Liver (tissue), 9 donors: ENCODE data around the gene BACH2. TPM values are rescaled to one million over a fixed set of nuclear protein-coding genes. Genes with fewer than 3 reads are reported as not detected.

Source experiments
- DNase-seq: peaks from one replicate; pipeline ENCODE4 v3.0.0-alpha.2; 2017; ENCODE audit warnings: low spot score
- H3K27ac ChIP-seq, 2 donors: one replicate each; pipeline ENCODE4 v1.7.0; 2013; ENCODE audit warnings: inconsistent platforms in 2 of 2, low read length in 2 of 2, control low read depth in 1 of 2, low read depth in 1 of 2, mild to moderate bottlenecking in 1 of 2
- H3K27me3 ChIP-seq, 4 donors: one replicate each; pipeline versions ENCODE4 v1.6.1 to v1.7.0; 2013; ENCODE audit warnings: low read length in 3 of 4, inconsistent platforms in 1 of 4, mild to moderate bottlenecking in 1 of 4, moderate library complexity in 1 of 4; ENCODE audit not compliant: control insufficient read depth in 4 of 4, insufficient read depth in 4 of 4
- H3K36me3 ChIP-seq, 4 donors: one replicate each; pipeline versions ENCODE4 v1.6.1 to v1.7.0; 2013; ENCODE audit warnings: low read length in 3 of 4, mild to moderate bottlenecking in 3 of 4, low read depth in 1 of 4, moderate library complexity in 1 of 4; ENCODE audit not compliant: control insufficient read depth in 4 of 4, insufficient read depth in 3 of 4
- H3K4me1 ChIP-seq, 4 donors: one replicate each; pipeline versions ENCODE4 v1.6.1 to v1.7.0; 2013; ENCODE audit warnings: low read length in 3 of 4, mild to moderate bottlenecking in 3 of 4, moderate library complexity in 1 of 4; ENCODE audit not compliant: control insufficient read depth in 4 of 4, insufficient read depth in 4 of 4
- H3K4me3 ChIP-seq, 3 donors: one replicate each; pipeline versions ENCODE4 v1.6.1 to v1.7.0; 2013; ENCODE audit warnings: low read length in 3 of 3, control low read depth in 1 of 3, low read depth in 1 of 3, mild to moderate bottlenecking in 1 of 3
- H3K9ac ChIP-seq, 2 donors: one replicate each; pipeline ENCODE4 v1.7.0; 2013; ENCODE audit warnings: low read length in 2 of 2, mild to moderate bottlenecking in 2 of 2, moderate library complexity in 2 of 2, control low read depth in 1 of 2, low read depth in 1 of 2
- H3K9me3 ChIP-seq, 4 donors: one replicate each; pipeline versions ENCODE4 v1.6.1 to v1.7.0; 2013; ENCODE audit warnings: low read length in 3 of 4; ENCODE audit not compliant: control insufficient read depth in 4 of 4
- CTCF ChIP-seq: fragments of 150-350 bp; IDR thresholded peaks from 2 replicates; pipeline ENCODE4 v1.5.1; 2017; ENCODE audit warnings: improper control_type of control experiment, low read depth, low read length; ENCODE audit not compliant: missing input control
- EGR1 ChIP-seq, 2 donors: IDR thresholded peaks; 2 replicates each; pipeline ENCODE4 v1.6.1; 2016 to 2018; ENCODE audit warnings: antibody characterized with exemption in 2 of 2, low read depth in 2 of 2
- FOXA1 ChIP-seq: IDR thresholded peaks from 2 replicates; pipeline ENCODE4 v1.6.1; 2016; ENCODE audit warnings: antibody characterized with exemption
- FOXA2 ChIP-seq: IDR thresholded peaks from 2 replicates; pipeline ENCODE4 v1.6.1; 2016; ENCODE audit warnings: antibody characterized with exemption
- GABPA ChIP-seq, 2 donors: IDR thresholded peaks in 1 of 2; conservative IDR thresholded peaks in 1 of 2; 2 replicates each; pipeline ENCODE4 v1.6.1; 2016; ENCODE audit warnings: antibody characterized with exemption in 2 of 2, mild to moderate bottlenecking in 1 of 2, moderate library complexity in 1 of 2
- HNF4A ChIP-seq, 2 donors: conservative IDR thresholded peaks; 2 replicates each; pipeline ENCODE4 v1.6.1; 2016; ENCODE audit warnings: antibody characterized with exemption in 2 of 2, mild to moderate bottlenecking in 2 of 2
- HNF4G ChIP-seq: IDR thresholded peaks from 2 replicates; pipeline ENCODE4 v1.6.1; 2016; ENCODE audit warnings: antibody characterized with exemption
- JUND ChIP-seq, 2 donors: IDR thresholded peaks; 2 replicates each; pipeline ENCODE4 v1.6.1; 2016; ENCODE audit warnings: antibody characterized with exemption in 2 of 2
- NR2F2 ChIP-seq: IDR thresholded peaks from 2 replicates; pipeline ENCODE4 v1.6.1; 2016; ENCODE audit warnings: antibody characterized with exemption
- RAD21 ChIP-seq, 2 donors: IDR thresholded peaks; 2 replicates each; pipeline ENCODE4 v1.6.1; 2016; ENCODE audit warnings: antibody characterized with exemption in 2 of 2, mild to moderate bottlenecking in 2 of 2
- RXRA ChIP-seq, 2 donors: IDR thresholded peaks; 2 replicates each; pipeline ENCODE4 v1.6.1; 2017 to 2018; ENCODE audit warnings: antibody characterized with exemption in 2 of 2, mild to moderate bottlenecking in 1 of 2
- SP1 ChIP-seq: IDR thresholded peaks from 2 replicates; pipeline ENCODE4 v1.6.1; 2018; ENCODE audit warnings: antibody characterized with exemption, mild to moderate bottlenecking
- TAF1 ChIP-seq: conservative IDR thresholded peaks from 2 replicates; pipeline ENCODE4 v1.6.1; 2016; ENCODE audit warnings: antibody characterized with exemption, mild to moderate bottlenecking
- YY1 ChIP-seq: IDR thresholded peaks from 2 replicates; pipeline ENCODE4 v1.6.1; 2016; ENCODE audit warnings: antibody characterized with exemption, mild to moderate bottlenecking
- ZBTB33 ChIP-seq: IDR thresholded peaks from 2 replicates; pipeline ENCODE4 v1.6.1; 2016; ENCODE audit warnings: antibody characterized with exemption
- WGBS: extraction: QIAGEN DNeasy Blood & Tissue Kit; methylation state at CpG from one replicate; pipeline ENCODE4 v1.1.7; 2013; 5-methylcytosine and 5-hydroxymethylcytosine counted together
- polyA plus RNA-seq, 2 donors: library from polyadenylated mRNA; stranded (reverse) in 1 of 2; unstranded in 1 of 2; fragments of 200-250 nt in 1 of 2; fragments of >200 nt in 1 of 2; fragmentation: Nextera tagmentation in 1 of 2; extraction: Ambion mirVana in 1 of 2; gene quantifications; one replicate each; pipeline versions ENCODE4 v1.2.1 to v1.2.3, GENCODE V29; 2013 to 2015
- total RNA-seq, 2 donors: library from RNA; depleted of rRNA; stranded (reverse); fragments of >200 nt; gene quantifications; one replicate each; pipeline ENCODE4 v1.2.3, GENCODE V29; 2014
- TF ChIP-seq, protein P1 (sequence below): IDR thresholded peaks from 2 replicates; pipeline ENCODE4 v1.6.1; 2016; ENCODE audit warnings: antibody characterized with exemption
- TF ChIP-seq, protein P2 (sequence below): IDR thresholded peaks from 2 replicates; pipeline ENCODE4 v1.6.1; 2016; ENCODE audit warnings: antibody characterized with exemption
- TF ChIP-seq, protein P3 (sequence below): IDR thresholded peaks from 2 replicates; pipeline ENCODE4 v1.6.1; 2016; ENCODE audit warnings: antibody characterized with exemption, mild to moderate bottlenecking
- donor health status: healthy.
- donor health status: healthy.
- donor health status: healthy.
- donor health status: healthy.
- donor health status: healthy.

The BACH2 gene
- total and polyA plus RNA-seq, 4 donors = 1.9 to 3.7 (median 1.9) TPM

- WGBS = 93% methylated on average over 6 of the region's 6 CpGs
- no peak overlapping the region for H3K4me3 ChIP-seq
- no peak overlapping the region for H3K9ac ChIP-seq
- H3K36me3 ChIP-seq = no peaks in the 10 kb centered on the region
- DNase-seq = no peak
- no peaks in the 10 kb centered on the region for H3K4me1 ChIP-seq
- no peaks in the 10 kb centered on the region for H3K27me3 ChIP-seq
- TF ChIP-seq GABPA (IDR thresholded peaks at IDR 0.05 in 1 of 2, conservative IDR thresholded peaks at IDR 0.05 in 1 of 2) = no peak
- no peak for TF ChIP-seq FOXA2
- TF ChIP-seq NR2F2 = no peak
- no peak for TF ChIP-seq ZBTB33
- TF ChIP-seq JUND (IDR thresholded peaks at IDR 0.05) = no peak
- TF ChIP-seq CTCF = no peak
- TF ChIP-seq, protein P1, sequence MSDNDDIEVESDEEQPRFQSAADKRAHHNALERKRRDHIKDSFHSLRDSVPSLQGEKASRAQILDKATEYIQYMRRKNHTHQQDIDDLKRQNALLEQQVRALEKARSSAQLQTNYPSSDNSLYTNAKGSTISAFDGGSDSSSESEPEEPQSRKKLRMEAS = no peak
- TF ChIP-seq SP1 = no peak
- TF ChIP-seq FOXA1 = no peak
- TF ChIP-seq EGR1 (IDR thresholded peaks at IDR 0.05; ENCODE audit: low read depth in 2 of 2) = no peak
- no peak for TF ChIP-seq YY1
- TF ChIP-seq, protein P2, sequence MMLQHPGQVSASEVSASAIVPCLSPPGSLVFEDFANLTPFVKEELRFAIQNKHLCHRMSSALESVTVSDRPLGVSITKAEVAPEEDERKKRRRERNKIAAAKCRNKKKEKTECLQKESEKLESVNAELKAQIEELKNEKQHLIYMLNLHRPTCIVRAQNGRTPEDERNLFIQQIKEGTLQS = no peak
- TF ChIP-seq HNF4A (conservative IDR thresholded peaks at IDR 0.05) = no peak
- TF ChIP-seq TAF1 = no peak
- TF ChIP-seq RXRA (IDR thresholded peaks at IDR 0.05) = no peak
- no peak for TF ChIP-seq HNF4G
- no peak for TF ChIP-seq RAD21 (IDR thresholded peaks at IDR 0.05)
- TF ChIP-seq, protein P3, sequence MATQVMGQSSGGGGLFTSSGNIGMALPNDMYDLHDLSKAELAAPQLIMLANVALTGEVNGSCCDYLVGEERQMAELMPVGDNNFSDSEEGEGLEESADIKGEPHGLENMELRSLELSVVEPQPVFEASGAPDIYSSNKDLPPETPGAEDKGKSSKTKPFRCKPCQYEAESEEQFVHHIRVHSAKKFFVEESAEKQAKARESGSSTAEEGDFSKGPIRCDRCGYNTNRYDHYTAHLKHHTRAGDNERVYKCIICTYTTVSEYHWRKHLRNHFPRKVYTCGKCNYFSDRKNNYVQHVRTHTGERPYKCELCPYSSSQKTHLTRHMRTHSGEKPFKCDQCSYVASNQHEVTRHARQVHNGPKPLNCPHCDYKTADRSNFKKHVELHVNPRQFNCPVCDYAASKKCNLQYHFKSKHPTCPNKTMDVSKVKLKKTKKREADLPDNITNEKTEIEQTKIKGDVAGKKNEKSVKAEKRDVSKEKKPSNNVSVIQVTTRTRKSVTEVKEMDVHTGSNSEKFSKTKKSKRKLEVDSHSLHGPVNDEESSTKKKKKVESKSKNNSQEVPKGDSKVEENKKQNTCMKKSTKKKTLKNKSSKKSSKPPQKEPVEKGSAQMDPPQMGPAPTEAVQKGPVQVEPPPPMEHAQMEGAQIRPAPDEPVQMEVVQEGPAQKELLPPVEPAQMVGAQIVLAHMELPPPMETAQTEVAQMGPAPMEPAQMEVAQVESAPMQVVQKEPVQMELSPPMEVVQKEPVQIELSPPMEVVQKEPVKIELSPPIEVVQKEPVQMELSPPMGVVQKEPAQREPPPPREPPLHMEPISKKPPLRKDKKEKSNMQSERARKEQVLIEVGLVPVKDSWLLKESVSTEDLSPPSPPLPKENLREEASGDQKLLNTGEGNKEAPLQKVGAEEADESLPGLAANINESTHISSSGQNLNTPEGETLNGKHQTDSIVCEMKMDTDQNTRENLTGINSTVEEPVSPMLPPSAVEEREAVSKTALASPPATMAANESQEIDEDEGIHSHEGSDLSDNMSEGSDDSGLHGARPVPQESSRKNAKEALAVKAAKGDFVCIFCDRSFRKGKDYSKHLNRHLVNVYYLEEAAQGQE = no peak
- H3K27ac ChIP-seq = no peak overlapping the region
- H3K9me3 ChIP-seq = no peaks in the 10 kb centered on the region
These were observed 222.3 kb downstream of the BACH2 start for GRCh38 chr6:90074161-90074850.
